Fibroblast of the aortic adventitia (primary cell): ENCODE results near the gene RASGRP3. TPM values are rescaled to one million over a fixed set of nuclear protein-coding genes. Genes with fewer than 3 reads are reported as not detected.

Experiments
- DNase-seq: peaks from one replicate; pipeline ENCODE4 v3.0.0-alpha.2; 2010; ENCODE audit warnings: low read depth
- H3K4me3 ChIP-seq: 2 replicates; pipeline ENCODE4 v1.5.1; 2011; ENCODE audit warnings: low read depth, mild to moderate bottlenecking, control low read depth, low read length, moderate library complexity
- total RNA-seq: library from RNA; depleted of rRNA; stranded (reverse); fragments of >200 nt; gene quantifications from 2 replicates; pipeline ENCODE4 v1.2.3, GENCODE V29; 2012; ENCODE audit warnings: low replicate concordance
- TF ChIP-seq, protein P1 (sequence below): IDR thresholded peaks from 2 replicates; pipeline ENCODE4 v1.5.1; 2011; ENCODE audit warnings: mild to moderate bottlenecking, low read length, control low read depth, inconsistent platforms; ENCODE audit not compliant: insufficient read depth

The RASGRP3 gene
- total RNA-seq, 1 donor = 7.8 TPM

DNA sequence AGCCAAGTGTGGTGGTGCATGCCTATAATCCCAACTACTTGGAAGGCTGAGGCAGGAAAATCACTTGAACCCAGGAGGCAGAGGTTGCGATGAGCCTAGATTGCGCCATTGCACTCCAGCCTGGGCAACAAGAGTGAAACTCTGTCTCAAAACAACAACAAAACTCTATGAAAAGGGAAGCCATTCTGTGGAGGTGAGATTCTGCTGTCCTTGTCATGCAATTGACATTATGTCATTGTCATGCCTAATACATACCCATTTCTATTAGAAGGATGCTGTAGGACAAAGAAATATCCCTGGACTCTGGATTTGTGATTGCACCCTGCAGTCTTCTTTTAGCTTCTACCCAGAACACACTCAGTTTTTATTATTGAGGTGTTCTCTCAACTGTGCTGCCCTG is 8.6 kb downstream of the RASGRP3 start:
- no peak overlapping the region for H3K4me3 ChIP-seq
- TF ChIP-seq, protein P1, sequence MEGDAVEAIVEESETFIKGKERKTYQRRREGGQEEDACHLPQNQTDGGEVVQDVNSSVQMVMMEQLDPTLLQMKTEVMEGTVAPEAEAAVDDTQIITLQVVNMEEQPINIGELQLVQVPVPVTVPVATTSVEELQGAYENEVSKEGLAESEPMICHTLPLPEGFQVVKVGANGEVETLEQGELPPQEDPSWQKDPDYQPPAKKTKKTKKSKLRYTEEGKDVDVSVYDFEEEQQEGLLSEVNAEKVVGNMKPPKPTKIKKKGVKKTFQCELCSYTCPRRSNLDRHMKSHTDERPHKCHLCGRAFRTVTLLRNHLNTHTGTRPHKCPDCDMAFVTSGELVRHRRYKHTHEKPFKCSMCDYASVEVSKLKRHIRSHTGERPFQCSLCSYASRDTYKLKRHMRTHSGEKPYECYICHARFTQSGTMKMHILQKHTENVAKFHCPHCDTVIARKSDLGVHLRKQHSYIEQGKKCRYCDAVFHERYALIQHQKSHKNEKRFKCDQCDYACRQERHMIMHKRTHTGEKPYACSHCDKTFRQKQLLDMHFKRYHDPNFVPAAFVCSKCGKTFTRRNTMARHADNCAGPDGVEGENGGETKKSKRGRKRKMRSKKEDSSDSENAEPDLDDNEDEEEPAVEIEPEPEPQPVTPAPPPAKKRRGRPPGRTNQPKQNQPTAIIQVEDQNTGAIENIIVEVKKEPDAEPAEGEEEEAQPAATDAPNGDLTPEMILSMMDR = no peak
- DNase-seq = no peak

DNA sequence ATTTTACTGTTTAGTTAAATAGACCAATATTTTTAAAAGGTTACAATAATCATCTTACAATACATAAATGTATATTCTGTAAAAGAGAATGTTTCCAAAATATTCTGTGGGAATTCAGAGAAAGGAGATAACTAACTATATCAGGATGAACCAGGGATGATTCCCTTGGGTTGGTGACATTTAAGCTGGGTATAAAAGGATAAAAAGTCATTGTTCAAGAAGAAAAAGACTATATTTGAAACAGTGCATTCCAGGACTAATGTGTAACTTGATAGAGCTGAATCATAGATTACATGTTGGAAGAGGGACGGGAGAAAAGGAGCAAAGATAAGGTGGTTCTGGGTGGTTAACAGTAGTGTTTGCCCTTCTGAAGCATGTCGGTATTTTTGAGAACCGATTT is 10.1 kb downstream of the RASGRP3 start:
- TF ChIP-seq, protein P1 = no peak
- no peak overlapping the region for H3K4me3 ChIP-seq
- no peak for DNase-seq

DNA sequence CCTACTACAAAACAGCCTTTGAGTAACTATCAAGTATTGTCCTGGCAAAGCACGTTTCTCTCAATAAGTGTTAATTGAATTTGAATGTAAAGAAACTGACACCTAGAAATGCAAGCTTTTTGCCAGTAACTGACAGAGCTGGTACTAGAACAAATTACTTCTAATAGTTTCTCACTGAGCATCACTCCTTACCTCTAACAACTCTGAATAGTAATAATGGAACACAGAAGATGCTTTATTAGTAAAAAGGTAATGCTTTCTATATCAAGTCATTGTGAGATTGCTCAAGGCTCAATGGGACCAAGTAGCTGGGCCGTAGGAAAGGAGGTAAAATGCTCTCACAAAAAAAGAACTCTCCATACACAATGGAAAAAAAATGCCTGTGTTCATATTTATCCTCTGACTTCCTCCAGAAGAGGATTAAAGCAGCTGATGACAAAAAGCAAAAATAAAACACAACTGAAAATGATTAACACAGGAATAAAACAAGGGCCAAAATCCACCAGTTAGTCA is 11.8 kb downstream of the RASGRP3 start:
- TF ChIP-seq, protein P1 = no peak
- no peak overlapping the region for H3K4me3 ChIP-seq
- no peak for DNase-seq

DNA sequence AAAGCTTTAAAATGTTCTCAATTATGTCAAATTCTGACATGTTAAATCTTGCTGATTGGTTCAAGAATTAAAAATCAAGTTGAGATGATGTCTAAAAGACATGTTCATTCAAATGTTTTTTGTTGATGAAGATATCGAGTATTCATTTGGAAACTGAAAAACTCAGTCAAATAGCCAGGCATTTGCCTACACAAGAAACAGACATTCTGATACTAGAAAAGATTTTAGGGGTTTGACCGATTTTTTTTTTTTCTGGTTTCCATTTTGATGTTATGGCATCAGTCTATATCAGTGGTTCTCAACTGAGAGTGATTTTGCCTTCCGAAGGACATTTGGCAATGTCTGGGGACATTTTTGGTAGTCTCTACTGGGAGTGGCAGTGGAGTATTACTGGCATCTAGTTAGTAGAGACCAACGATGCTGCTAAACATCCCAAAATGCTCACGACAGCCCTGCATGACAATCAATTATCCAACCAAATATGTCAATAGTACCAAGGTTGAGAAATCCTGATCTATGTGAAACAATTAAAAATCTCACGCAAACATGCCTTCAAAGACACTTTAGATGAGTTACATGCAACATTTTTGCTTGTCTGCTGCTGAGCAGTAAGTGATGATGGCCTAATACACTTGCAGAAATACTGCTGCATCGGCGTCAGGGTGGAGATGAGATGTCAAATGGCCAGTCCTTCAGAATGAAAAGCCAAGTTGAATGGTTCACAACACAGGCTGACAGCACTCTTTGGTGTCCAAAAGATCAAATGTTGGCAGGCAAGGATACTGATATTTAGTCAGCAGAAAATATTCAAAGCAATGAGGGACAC is 12.5 kb downstream of the RASGRP3 start:
- H3K4me3 ChIP-seq = no peak overlapping the region
- TF ChIP-seq, protein P1 = no peak
- no peak for DNase-seq

DNA sequence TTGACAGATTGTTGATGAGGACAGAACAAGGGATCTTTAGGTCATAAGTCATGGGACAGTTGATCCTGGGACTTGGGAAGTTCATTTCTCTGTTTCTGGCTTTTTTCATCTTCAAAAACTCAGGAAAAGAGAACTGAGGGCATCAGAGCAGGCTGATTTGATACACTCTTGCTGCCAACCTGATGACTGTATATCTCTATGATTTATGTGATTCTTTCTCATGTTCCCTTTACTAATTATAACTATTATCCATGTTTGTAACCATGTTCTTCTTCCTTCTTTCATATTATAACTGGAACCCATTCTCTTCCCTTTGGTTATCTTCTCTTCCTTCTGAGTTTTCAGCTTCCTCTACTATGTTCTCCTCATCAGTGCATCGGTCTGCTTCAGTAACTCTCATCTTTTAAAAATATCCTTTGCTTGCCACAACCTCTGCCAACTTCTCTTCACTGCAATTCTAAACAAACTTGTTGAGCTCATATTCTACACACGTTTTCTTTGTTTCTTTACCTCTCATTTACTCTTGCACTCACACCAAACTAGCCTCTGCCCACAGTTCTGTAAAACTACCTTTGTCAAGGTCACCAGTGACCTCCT is 13.5 kb downstream of the RASGRP3 start:
- no peak for DNase-seq
- no peak overlapping the region for H3K4me3 ChIP-seq
- TF ChIP-seq, protein P1 = no peak

DNA sequence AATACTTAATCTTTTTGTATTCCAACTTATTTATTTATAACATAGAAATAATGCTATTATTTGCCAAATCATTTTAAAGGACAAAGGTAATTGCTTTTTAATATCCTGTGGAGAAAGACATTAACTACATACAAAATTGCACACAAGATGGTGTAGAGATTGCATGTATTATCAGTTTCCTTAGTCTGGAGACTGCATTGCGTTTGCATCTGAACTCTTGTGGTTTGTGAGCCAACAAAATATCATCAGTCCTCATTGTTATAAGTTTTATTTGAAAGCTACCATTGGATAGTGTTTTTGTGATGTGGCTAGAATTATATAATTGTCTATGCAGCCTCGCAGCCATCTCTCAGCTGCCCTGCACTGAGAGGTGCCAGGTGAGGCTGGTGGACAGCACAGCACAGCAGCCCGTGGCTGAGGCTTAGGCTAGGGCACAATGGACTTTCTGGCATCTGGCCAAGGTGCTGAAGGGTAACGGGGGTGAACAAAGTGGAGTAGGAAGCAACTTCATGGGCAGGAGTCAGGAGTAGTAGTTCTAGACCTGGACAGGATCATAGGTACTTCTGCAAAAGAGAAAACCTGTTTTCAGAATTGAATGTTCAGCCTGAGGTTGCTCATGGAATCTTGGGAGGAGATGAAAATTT is 15.1 kb downstream of the RASGRP3 start:
- TF ChIP-seq, protein P1 = no peak

More for the DNA sequence above, 15.1 kb downstream of the RASGRP3 start:
- no peak overlapping the region for H3K4me3 ChIP-seq
- no peak for DNase-seq
